ENCODE measurements around the gene NELFCD. TPM values are rescaled to one million over a fixed set of nuclear protein-coding genes. Genes with fewer than 3 reads are reported as not detected.

The NELFCD gene
- total and polyA plus RNA-seq, 9 of the 15 experiments (the other 6 are each of a cell fraction or from before 2014, with no cell fraction given) = 11.7 to 163 (median 96.5) TPM

DNA sequence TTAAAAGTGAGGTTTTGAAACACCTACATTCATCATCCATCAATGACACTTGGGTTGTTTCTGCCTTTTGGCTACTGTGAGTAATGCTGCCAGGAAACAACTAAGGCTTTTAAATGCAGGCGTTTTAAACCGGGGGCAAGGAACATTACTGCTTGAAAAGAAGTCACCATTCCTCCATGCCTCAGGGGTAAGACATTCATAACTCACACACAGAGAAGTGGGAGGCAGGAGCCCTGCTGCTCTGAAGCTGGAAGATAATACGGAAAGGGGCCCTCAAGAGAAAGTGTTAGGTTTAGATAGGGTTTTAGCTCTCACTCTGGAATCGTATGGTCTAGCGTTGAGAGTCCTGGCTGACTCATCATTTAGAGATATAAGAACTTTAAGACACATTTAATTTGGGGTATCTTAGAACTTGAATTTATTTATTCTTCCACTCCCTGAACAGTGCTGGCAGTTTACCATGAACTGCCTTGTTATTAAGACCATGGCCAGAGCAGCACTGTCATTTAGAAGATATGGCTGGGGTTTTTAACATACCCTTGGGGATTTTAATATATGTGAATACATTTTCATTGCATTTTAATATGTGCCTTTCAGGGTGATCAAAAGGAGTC lies 40.0 kb downstream of the NELFCD start (continued):
- TF ChIP-seq ZNF740 (CRISPR knock-in tag; IDR thresholded peaks at IDR 0.05) = no peak
- TF ChIP-seq ZNF740 (tag; IDR thresholded peaks at IDR 0.05) = no peak
- TF ChIP-seq ZFX (CRISPR knock-in tag; IDR thresholded peaks at IDR 0.05) = no peak
- no peak for TF ChIP-seq HIVEP1 (CRISPR knock-in tag; IDR thresholded peaks at IDR 0.05)
- TF ChIP-seq, protein P1, sequence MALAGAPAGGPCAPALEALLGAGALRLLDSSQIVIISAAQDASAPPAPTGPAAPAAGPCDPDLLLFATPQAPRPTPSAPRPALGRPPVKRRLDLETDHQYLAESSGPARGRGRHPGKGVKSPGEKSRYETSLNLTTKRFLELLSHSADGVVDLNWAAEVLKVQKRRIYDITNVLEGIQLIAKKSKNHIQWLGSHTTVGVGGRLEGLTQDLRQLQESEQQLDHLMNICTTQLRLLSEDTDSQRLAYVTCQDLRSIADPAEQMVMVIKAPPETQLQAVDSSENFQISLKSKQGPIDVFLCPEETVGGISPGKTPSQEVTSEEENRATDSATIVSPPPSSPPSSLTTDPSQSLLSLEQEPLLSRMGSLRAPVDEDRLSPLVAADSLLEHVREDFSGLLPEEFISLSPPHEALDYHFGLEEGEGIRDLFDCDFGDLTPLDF (CRISPR knock-in tag; IDR thresholded peaks at IDR 0.05) = no peak
- TF ChIP-seq, protein P2, sequence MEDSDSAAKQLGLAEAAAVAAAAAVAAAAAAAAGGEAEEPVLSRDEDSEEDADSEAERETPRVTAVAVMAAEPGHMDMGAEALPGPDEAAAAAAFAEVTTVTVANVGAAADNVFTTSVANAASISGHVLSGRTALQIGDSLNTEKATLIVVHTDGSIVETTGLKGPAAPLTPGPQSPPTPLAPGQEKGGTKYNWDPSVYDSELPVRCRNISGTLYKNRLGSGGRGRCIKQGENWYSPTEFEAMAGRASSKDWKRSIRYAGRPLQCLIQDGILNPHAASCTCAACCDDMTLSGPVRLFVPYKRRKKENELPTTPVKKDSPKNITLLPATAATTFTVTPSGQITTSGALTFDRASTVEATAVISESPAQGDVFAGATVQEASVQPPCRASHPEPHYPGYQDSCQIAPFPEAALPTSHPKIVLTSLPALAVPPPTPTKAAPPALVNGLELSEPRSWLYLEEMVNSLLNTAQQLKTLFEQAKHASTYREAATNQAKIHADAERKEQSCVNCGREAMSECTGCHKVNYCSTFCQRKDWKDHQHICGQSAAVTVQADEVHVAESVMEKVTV (CRISPR knock-in tag; IDR thresholded peaks at IDR 0.05) = 0 out of 2 replicates have a peak, but pooled peaks have one; percentile 12
- TF ChIP-seq ATF7 (IDR thresholded peaks at IDR 0.05) = peak; percentile 42; the same call in 1 of the 2 replicates
- TF ChIP-seq CEBPG (CRISPR knock-in tag; IDR thresholded peaks at IDR 0.05) = no peak
- TF ChIP-seq CEBPG (tag; conservative IDR thresholded peaks at IDR 0.05 in 1 of 2, IDR thresholded peaks at IDR 0.05 in 1 of 2) = 0 out of 4 replicates have a peak, but pooled peaks of 1 of the 2 experiments have one; percentile 4
- TF ChIP-seq USF2 (CRISPR knock-in tag; IDR thresholded peaks at IDR 0.05) = no peak
- no peak for TF ChIP-seq EHMT2 (IDR thresholded peaks at IDR 0.05)
- TF ChIP-seq ATF1 (CRISPR knock-in tag; IDR thresholded peaks at IDR 0.05) = no peak
- TF ChIP-seq ATF1 (tag; IDR thresholded peaks at IDR 0.05) = peak; percentile 44; the same call in 1 of the 2 replicates
- TF ChIP-seq RAD51 (IDR thresholded peaks at IDR 0.05; ENCODE audit: borderline replicate concordance, low read depth) = peak; percentile 15; the same call in 1 of the 2 replicates
- TF ChIP-seq FOXK1 (CRISPR knock-in tag; IDR thresholded peaks at IDR 0.05; ENCODE audit: borderline replicate concordance) = no peak
- TF ChIP-seq NR1H2 (CRISPR knock-in tag; IDR thresholded peaks at IDR 0.05) = no peak
- TF ChIP-seq ZBTB33 (CRISPR knock-in tag; IDR thresholded peaks at IDR 0.05) = no peak
- no peak for TF ChIP-seq PHB (CRISPR knock-in tag; IDR thresholded peaks at IDR 0.05)
- TF ChIP-seq RB1 (IDR thresholded peaks at IDR 0.05; ENCODE audit: low read depth) = no peak
- no peak for TF ChIP-seq KLF13 (tag; IDR thresholded peaks at IDR 0.05; ENCODE audit: borderline replicate concordance, low read depth)
- no peak for TF ChIP-seq SRSF7 (optimal IDR thresholded peaks at IDR 0.05; ENCODE audit: low read depth, low read length)
- TF ChIP-seq ZEB2 (IDR thresholded peaks at IDR 0.05) = 0 out of 2 replicates have a peak, but pooled peaks have one; percentile 33
